CD8-positive, alpha-beta memory T cell (primary cell): ENCODE measurements around the gene OR5H2. TPM values are rescaled to one million over a fixed set of nuclear protein-coding genes. Genes with fewer than 3 reads are reported as not detected.

Experiments
- polyA plus RNA-seq: library from polyadenylated mRNA; unstranded; fragments of 300-500 nt; fragmentation: Illumina TruSeq; gene quantifications from one replicate; pipeline ENCODE4 v1.2.3, GENCODE V29; 2021
- total RNA-seq, 2 experiments: library from RNA; stranded (reverse); gene quantifications; one replicate each; pipeline ENCODE4 v1.2.3, GENCODE V29; 2021

Gene OR5H2
- total and polyA plus RNA-seq, 3 experiments from 2014 or later: not detected

Other genes starting within 250 kb of the OR5H2 start
- not detected for gene GABRR3, start 247.2 kb upstream of the OR5H2 start, total RNA-seq
- not detected for gene GABRR3, start 247.2 kb upstream of the OR5H2 start, polyA plus RNA-seq
- not detected for gene OR5AC2, start 195.3 kb upstream of the OR5H2 start, total RNA-seq
- not detected for gene OR5AC2, start 195.3 kb upstream of the OR5H2 start, polyA plus RNA-seq
- gene OR5H1, start 151.8 kb upstream of the OR5H2 start, total RNA-seq: not detected
- not detected for gene OR5H1, start 151.8 kb upstream of the OR5H2 start, polyA plus RNA-seq
- not detected for gene OR5H14, start 135.0 kb upstream of the OR5H2 start, total RNA-seq
- gene OR5H14, start 135.0 kb upstream of the OR5H2 start, polyA plus RNA-seq: not detected
- gene OR5H15, start 115.8 kb upstream of the OR5H2 start, total RNA-seq: not detected
- gene OR5H15, start 115.8 kb upstream of the OR5H2 start, polyA plus RNA-seq: not detected
- not detected for gene OR5H6, start 18.3 kb upstream of the OR5H2 start, total RNA-seq
- not detected for gene OR5H6, start 18.3 kb upstream of the OR5H2 start, polyA plus RNA-seq
- not detected for gene OR5K4, start 71.3 kb downstream of the OR5H2 start, total RNA-seq
- gene OR5K4, start 71.3 kb downstream of the OR5H2 start, polyA plus RNA-seq: not detected
- not detected for gene OR5K3, start 108.2 kb downstream of the OR5H2 start, total RNA-seq
- not detected for gene OR5K3, start 108.2 kb downstream of the OR5H2 start, polyA plus RNA-seq
- not detected for gene OR5K1, start 180.7 kb downstream of the OR5H2 start, total RNA-seq
- gene OR5K1, start 180.7 kb downstream of the OR5H2 start, polyA plus RNA-seq: not detected
- gene OR5K2, start 215.2 kb downstream of the OR5H2 start, total RNA-seq: not detected
- gene OR5K2, start 215.2 kb downstream of the OR5H2 start, polyA plus RNA-seq: not detected
- gene CLDND1, start 240.4 kb downstream of the OR5H2 start, total RNA-seq: 100 to 1,000 TPM; 299 to 315 TPM
- 210 TPM for gene CLDND1, start 240.4 kb downstream of the OR5H2 start, polyA plus RNA-seq
- 10 to 100 TPM; 15.6 to 17.0 TPM for gene GPR15, start 249.5 kb downstream of the OR5H2 start, total RNA-seq
- gene GPR15, start 249.5 kb downstream of the OR5H2 start, polyA plus RNA-seq: 7.7 TPM